GM18520 (cell line): ENCODE data around the gene AARS1.
"Not testable (repeated sequence)": the region's sequence is repeated elsewhere in the genome, so short reads cannot be mapped to it uniquely, and the experiment has no call there.

Source experiments
- ATAC-seq: cut with Tn5 transposase; IDR thresholded peaks from one replicate; pipeline ENCODE4 v1.9.1; 2021; ENCODE audit not compliant: unreplicated experiment

The AARS1 gene

GRCh38 chr16:70226024-70226423, 63.3 kb downstream of the AARS1 start:
- ATAC-seq: not testable (repeated sequence)

- not testable (repeated sequence) for ATAC-seq
Observed at GRCh38 chr16:70225430-70225829, 63.9 kb downstream of the AARS1 start.

DNA sequence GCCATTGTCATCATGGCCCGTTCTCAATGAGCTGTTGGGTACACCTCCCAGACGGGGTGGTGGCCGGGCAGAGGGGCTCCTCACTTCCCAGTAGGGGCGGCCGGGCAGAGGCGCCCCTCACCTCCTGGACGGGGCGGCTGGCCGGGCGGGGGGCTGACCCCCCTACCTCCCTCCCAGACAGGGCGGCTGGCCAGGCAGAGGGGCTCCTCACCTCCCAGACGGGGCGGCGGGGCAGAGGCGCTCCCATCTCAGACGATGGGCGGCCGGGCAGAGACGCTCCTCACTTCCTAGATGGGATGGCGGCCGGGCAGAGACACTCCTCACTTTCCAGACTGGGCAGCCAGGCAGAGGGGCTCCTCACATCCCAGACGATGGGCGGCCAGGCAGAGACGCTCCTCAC, 64.7 kb downstream of the AARS1 start:
- not testable (repeated sequence) for ATAC-seq

- not testable (repeated sequence) for ATAC-seq
Observed at GRCh38 chr16:70223971-70224513, 65.3 kb downstream of the AARS1 start.

DNA sequence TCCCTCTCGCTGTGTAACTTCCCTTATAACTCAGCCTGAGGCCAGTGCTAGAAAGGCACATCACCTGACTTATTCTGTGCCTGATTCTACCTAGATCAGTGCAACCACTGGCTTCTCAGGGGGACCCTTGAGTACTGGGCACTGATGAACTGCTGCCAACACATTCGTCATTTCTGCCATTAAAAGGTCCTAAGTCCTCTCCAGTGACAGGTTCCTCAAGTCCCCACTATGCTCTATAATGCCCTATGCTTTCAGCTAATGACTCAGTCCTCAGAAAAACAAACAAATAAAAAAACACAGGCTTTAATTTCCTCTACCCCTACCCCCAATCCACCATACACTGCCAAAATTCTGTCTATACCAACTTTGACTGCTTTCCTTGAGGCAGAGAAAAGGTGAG, 66.1 kb downstream of the AARS1 start:
- ATAC-seq: not testable (repeated sequence)

DNA sequence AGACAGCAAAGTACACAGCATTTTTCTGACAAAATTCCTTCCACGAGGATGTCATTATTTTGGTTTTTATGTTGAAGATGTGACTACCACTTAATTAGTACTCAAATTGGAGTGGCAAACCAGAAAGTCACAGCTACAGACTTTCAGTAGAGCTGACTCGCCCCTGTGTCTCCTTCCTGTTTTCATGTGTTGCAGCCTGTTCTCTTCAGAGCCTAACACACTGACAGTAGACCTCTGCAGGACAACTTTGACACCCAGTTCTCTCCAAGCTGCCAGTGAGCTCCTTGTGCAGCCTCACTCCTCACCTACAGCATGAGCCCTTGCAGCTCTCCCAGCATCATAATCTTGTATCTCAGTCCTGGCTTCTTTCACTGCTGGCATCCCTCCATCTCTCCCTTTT, 66.7 kb downstream of the AARS1 start:
- not testable (repeated sequence) for ATAC-seq

- not testable (repeated sequence) for ATAC-seq
Observed at GRCh38 chr16:70218586-70218985, 70.7 kb downstream of the AARS1 start.

DNA sequence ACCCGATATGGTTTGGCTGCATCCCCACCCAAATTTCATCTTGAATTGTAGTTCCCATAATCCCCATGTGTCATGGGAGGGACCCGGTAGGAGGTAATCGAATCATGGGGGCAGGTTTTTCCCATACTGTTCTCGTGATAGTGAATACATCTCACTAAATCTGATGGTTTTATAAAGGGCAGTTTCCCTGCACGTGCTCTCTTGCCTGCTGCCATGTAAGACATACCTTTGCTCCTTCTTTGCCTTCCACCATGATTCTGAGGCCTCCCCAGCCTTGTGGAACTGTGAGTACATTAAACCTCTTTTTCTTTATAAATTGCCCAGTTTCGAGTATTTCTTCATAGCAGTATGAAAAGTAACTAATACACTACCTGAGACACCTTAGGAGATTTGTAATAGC, 82.9 kb downstream of the AARS1 start:
- ATAC-seq: not testable (repeated sequence)

DNA sequence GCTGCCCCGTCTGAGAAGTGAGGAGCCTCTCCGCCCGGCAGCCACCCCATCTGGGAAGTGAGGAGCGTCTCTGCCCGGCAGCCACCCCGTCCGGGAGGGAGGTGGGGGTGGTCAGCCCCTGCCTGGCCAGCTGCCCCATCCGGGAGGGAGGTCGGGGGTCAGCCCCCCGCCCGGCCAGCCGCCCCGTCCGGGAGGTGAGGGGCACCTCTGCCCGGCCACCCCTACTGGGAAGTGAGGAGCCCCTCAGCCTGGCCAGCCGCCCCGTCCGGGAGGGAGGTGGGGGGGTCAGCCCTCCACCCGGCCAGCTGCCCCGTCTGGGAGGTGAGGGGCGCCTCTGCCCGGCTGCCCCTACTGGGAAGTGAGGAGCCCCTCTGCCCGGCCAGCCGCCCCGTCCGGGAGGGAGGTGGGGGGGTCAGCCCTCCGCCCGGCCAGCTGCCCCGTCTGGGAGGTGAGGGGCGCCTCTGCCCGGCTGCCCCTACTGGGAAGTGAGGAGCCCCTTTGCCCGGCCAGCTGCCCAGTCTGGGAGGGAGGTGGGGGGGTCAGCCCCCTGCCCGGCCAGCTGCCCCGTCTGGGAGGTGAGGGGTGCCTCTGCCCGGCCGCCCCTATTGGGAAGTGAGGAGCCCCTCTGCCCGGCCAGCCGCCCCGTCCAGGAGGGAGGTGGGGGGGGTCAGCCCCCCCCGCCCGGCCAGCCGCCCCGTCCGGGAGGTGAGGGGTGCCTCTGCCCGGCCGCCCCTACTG, 84.5 kb downstream of the AARS1 start:
- not testable (repeated sequence) for ATAC-seq

DNA sequence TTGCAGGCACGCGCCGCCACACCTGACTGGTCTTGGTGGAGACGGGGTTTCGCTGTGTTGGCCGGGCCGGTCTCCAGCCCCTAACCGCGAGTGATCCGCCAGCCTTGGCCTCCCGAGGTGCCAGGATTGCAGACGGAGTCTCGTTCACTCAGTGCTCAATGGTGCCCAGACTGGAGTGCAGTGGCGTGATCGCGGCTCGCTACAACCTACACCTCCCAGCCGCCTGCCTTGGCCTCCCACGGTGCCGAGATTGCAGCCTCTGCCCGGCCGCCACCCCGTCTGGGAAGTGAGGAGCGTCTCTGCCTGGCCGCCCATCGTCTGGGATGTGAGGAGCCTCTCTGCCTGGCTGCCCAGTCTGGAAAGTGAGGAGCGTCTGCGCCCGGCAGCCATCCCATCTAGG, 85.3 kb downstream of the AARS1 start:
- ATAC-seq: not testable (repeated sequence)

- not testable (repeated sequence) for ATAC-seq
Observed at GRCh38 chr16:70203508-70203907, 85.8 kb downstream of the AARS1 start.
